HEK293 (cell line): ENCODE data around the gene EEF1AKMT3.
"Not testable (repeated sequence)": the region's sequence is repeated elsewhere in the genome, so short reads cannot be mapped to it uniquely, and the experiment has no call there.

Experiments
- CTCF ChIA-PET: fragments of 350-600 bp; formaldehyde crosslinking; extraction: SDS; loops from one replicate; lab custom pipeline; 2021; ENCODE audit warnings: antibody characterized with exemption; lab: Yijun Ruan, JAX
- POLR2A ChIA-PET: fragments of 300-600 bp; formaldehyde crosslinking; extraction: SDS; loops from one replicate; lab custom pipeline; 2020; ENCODE audit warnings: antibody characterized with exemption, inconsistent platforms; lab: Yijun Ruan, JAX
- H3K27ac ChIP-seq: fragments of 200-500 bp; sonication (Bioruptor generic); 2 replicates; pipeline ENCODE4 v1.5.1; 2014; ENCODE audit warnings: low read depth, low read length, control low read depth, inconsistent platforms; ENCODE audit errors: extremely low read depth
- H3K36me3 ChIP-seq, 2 experiments: fragments of 200-500 bp in 1 of 2; sonication (Bioruptor generic) in 1 of 2; 1 replicate in 1 of 2; 2 replicates in 1 of 2; pipeline ENCODE4 v1.5.1; 2014 to 2017; ENCODE audit warnings: inconsistent platforms in 2 of 2, low read length in 2 of 2; ENCODE audit not compliant: control insufficient read depth in 2 of 2, insufficient read depth in 1 of 2
- H3K4me1 ChIP-seq: fragments of 200-500 bp; sonication (Bioruptor generic); 2 replicates; pipeline ENCODE4 v1.5.1; 2014; ENCODE audit warnings: mild to moderate bottlenecking, low read length, inconsistent platforms; ENCODE audit not compliant: control insufficient read depth, insufficient read depth
- H3K4me3 ChIP-seq: 2 replicates; pipeline ENCODE4 v1.5.1; 2011; ENCODE audit warnings: low read depth, mild to moderate bottlenecking, control low read depth, low read length, moderate library complexity
- H3K9me3 ChIP-seq: fragments of 200-500 bp; sonication (Bioruptor generic); 2 replicates; pipeline ENCODE4 v1.5.1; 2014; ENCODE audit warnings: low read depth, low read length, inconsistent platforms; ENCODE audit not compliant: control insufficient read depth, insufficient read depth
- GFI1B ChIP-seq: fragments of 450-650 bp; formaldehyde crosslinking; IDR thresholded peaks from 2 replicates; pipeline ENCODE4 v1.5.1; 2016; ENCODE audit warnings: missing biosample characterization, missing genetic modification characterization
- RBAK ChIP-seq: fragments of 450-650 bp; formaldehyde crosslinking; IDR thresholded peaks from 2 replicates; pipeline ENCODE4 v1.5.1; 2016; ENCODE audit warnings: missing biosample characterization, missing genetic modification characterization
- SETDB1 ChIP-seq: IDR thresholded peaks from one replicate; pipeline ENCODE4 v1.6.1; 2017; ENCODE audit warnings: mild to moderate bottlenecking, low read length, moderate library complexity, mixed read lengths; ENCODE audit not compliant: insufficient read length
- TRIM28 ChIP-seq: IDR thresholded peaks from 2 replicates; pipeline ENCODE4 v1.6.1; 2011; ENCODE audit warnings: low read length, control low read depth, borderline replicate concordance
- ZBTB8A ChIP-seq: fragments of 450-650 bp; formaldehyde crosslinking; IDR thresholded peaks from 2 replicates; pipeline ENCODE4 v1.5.1; 2016; ENCODE audit warnings: missing biosample characterization, missing genetic modification characterization
- ZEB2 ChIP-seq: fragments of 450-650 bp; formaldehyde crosslinking; IDR thresholded peaks from 2 replicates; pipeline ENCODE4 v1.5.1; 2016; ENCODE audit warnings: missing biosample characterization, missing genetic modification characterization
- ZFP3 ChIP-seq: fragments of 450-650 bp; formaldehyde crosslinking; IDR thresholded peaks from 2 replicates; pipeline ENCODE4 v1.5.1; 2016; ENCODE audit warnings: low read depth, missing biosample characterization, missing genetic modification characterization
- ZFP41 ChIP-seq: fragments of 450-650 bp; formaldehyde crosslinking; IDR thresholded peaks from 2 replicates; pipeline ENCODE4 v1.5.1; 2016; ENCODE audit warnings: missing biosample characterization, missing genetic modification characterization, borderline replicate concordance
- ZNF114 ChIP-seq: fragments of 450-650 bp; formaldehyde crosslinking; IDR thresholded peaks from 2 replicates; pipeline ENCODE4 v1.5.0; 2017; ENCODE audit warnings: missing biosample characterization, missing genetic modification characterization
- ZNF175 ChIP-seq: fragments of 450-650 bp; formaldehyde crosslinking; IDR thresholded peaks from 2 replicates; pipeline ENCODE4 v1.5.1; 2016; ENCODE audit warnings: missing biosample characterization, missing genetic modification characterization
- ZNF184 ChIP-seq: fragments of 450-650 bp; IDR thresholded peaks from 2 replicates; pipeline ENCODE4 v1.5.1; 2018; ENCODE audit warnings: missing biosample characterization, mild to moderate bottlenecking, missing genetic modification characterization
- ZNF19 ChIP-seq: fragments of 450-650 bp; formaldehyde crosslinking; IDR thresholded peaks from 2 replicates; pipeline ENCODE4; 2016; ENCODE audit warnings: missing biosample characterization, missing genetic modification characterization, low read depth
- ZNF324 ChIP-seq: fragments of 450-650 bp; formaldehyde crosslinking; IDR thresholded peaks from 2 replicates; pipeline ENCODE4 v1.5.1; 2016; ENCODE audit warnings: missing biosample characterization, missing genetic modification characterization
- ZNF544 ChIP-seq: fragments of 450-650 bp; formaldehyde crosslinking; IDR thresholded peaks from 2 replicates; pipeline ENCODE4 v1.5.0; 2017; ENCODE audit warnings: missing biosample characterization, missing genetic modification characterization
- ZNF558 ChIP-seq: fragments of 450-650 bp; formaldehyde crosslinking; IDR thresholded peaks from 2 replicates; pipeline ENCODE4 v1.5.1; 2016; ENCODE audit warnings: missing biosample characterization, missing genetic modification characterization
- ZNF623 ChIP-seq: fragments of 450-650 bp; formaldehyde crosslinking; IDR thresholded peaks from 2 replicates; pipeline ENCODE4 v1.5.1; 2016; ENCODE audit warnings: missing biosample characterization, missing genetic modification characterization
- ZNF654 ChIP-seq: fragments of 450-650 bp; formaldehyde crosslinking; IDR thresholded peaks from 2 replicates; pipeline ENCODE4 v1.5.1; 2016; ENCODE audit warnings: low read depth, missing biosample characterization, missing genetic modification characterization
- ZNF660 ChIP-seq: fragments of 450-650 bp; IDR thresholded peaks from 2 replicates; pipeline ENCODE4 v1.5.1; 2018; ENCODE audit warnings: missing biosample characterization, mild to moderate bottlenecking, missing genetic modification characterization
- ZNF76 ChIP-seq: fragments of 450-650 bp; formaldehyde crosslinking; IDR thresholded peaks from 2 replicates; pipeline ENCODE4; 2016; ENCODE audit warnings: low read depth, missing biosample characterization, missing genetic modification characterization, borderline replicate concordance
- ZSCAN30 ChIP-seq: fragments of 450-650 bp; IDR thresholded peaks from 2 replicates; pipeline ENCODE4 v1.5.1; 2018; ENCODE audit warnings: missing biosample characterization, mild to moderate bottlenecking, missing genetic modification characterization, moderate library complexity
- TF ChIP-seq, protein P1 (sequence below): fragments of 450-650 bp; formaldehyde crosslinking; IDR thresholded peaks from 2 replicates; pipeline ENCODE4 v1.5.1; 2017; ENCODE audit warnings: missing biosample characterization, missing genetic modification characterization
- TF ChIP-seq, protein P2 (sequence below): fragments of 450-650 bp; formaldehyde crosslinking; IDR thresholded peaks from 2 replicates; pipeline ENCODE4 v1.5.1; 2016; ENCODE audit warnings: missing biosample characterization, missing genetic modification characterization, low read depth
- TF ChIP-seq, protein P3 (sequence below): fragments of 450-650 bp; formaldehyde crosslinking; IDR thresholded peaks from 2 replicates; pipeline ENCODE4 v1.5.1; 2016; ENCODE audit warnings: missing biosample characterization, missing genetic modification characterization
- TF ChIP-seq, protein P4 (sequence below): fragments of 450-650 bp; formaldehyde crosslinking; IDR thresholded peaks from 2 replicates; pipeline ENCODE4 v1.5.1; 2017; ENCODE audit warnings: missing biosample characterization, mild to moderate bottlenecking, missing genetic modification characterization, moderate library complexity
- TF ChIP-seq, protein P5 (sequence below): fragments of 450-650 bp; IDR thresholded peaks from 2 replicates; pipeline ENCODE4 v1.5.1; 2018; ENCODE audit warnings: missing biosample characterization, mild to moderate bottlenecking, missing genetic modification characterization

Gene EEF1AKMT3

DNA sequence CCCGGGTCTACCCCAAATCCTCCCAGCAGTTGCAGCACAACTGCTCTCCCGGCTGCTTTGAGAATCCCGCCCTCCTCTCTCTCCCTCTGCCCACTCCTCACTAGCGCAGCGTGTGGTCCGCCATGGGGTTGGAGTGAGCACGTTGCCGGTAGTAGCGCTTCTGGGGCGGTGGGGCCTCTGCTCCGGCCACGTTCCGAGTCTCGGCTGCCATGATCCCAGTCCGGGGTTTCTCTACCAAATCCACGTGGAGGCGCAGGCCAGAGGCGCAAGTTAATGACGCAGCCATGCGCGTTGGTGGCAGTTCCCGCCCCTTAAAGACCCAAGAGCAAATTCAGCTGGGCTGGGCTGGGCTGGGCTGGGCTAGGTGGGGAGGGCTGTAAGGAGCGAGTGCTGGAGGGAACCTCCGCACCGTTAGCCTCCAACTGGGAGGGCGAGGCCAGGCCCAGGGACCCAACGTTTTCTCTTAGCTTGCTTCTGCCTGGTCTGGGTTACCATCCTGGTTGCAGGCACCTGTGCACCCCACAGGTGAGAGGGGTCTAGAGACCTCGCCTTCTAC lies 463 bp upstream of the EEF1AKMT3 start, which contains the start of gene METTL1 (continued):
- TF ChIP-seq ZFP3 (tag by site-specific recombination) (no peak), ZNF660 (peak; percentile 90), ZFP41 (tag by site-specific recombination) (no peak), RBAK (no peak), ZNF114 (no peak), ZEB2 (tag by site-specific recombination) (peak; percentile 97), ZNF324 (tag by site-specific recombination) (peak; percentile 94; the same call in 1 of the 2 replicates), SETDB1 (no peak), ZNF76 (tag by site-specific recombination) (peak; percentile 85), ZSCAN30 (tag by site-specific recombination) (peak; percentile 56)
- TF ChIP-seq, protein P1, sequence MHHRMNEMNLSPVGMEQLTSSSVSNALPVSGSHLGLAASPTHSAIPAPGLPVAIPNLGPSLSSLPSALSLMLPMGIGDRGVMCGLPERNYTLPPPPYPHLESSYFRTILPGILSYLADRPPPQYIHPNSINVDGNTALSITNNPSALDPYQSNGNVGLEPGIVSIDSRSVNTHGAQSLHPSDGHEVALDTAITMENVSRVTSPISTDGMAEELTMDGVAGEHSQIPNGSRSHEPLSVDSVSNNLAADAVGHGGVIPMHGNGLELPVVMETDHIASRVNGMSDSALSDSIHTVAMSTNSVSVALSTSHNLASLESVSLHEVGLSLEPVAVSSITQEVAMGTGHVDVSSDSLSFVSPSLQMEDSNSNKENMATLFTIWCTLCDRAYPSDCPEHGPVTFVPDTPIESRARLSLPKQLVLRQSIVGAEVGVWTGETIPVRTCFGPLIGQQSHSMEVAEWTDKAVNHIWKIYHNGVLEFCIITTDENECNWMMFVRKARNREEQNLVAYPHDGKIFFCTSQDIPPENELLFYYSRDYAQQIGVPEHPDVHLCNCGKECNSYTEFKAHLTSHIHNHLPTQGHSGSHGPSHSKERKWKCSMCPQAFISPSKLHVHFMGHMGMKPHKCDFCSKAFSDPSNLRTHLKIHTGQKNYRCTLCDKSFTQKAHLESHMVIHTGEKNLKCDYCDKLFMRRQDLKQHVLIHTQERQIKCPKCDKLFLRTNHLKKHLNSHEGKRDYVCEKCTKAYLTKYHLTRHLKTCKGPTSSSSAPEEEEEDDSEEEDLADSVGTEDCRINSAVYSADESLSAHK = peak; percentile 57
- TF ChIP-seq, protein P2, sequence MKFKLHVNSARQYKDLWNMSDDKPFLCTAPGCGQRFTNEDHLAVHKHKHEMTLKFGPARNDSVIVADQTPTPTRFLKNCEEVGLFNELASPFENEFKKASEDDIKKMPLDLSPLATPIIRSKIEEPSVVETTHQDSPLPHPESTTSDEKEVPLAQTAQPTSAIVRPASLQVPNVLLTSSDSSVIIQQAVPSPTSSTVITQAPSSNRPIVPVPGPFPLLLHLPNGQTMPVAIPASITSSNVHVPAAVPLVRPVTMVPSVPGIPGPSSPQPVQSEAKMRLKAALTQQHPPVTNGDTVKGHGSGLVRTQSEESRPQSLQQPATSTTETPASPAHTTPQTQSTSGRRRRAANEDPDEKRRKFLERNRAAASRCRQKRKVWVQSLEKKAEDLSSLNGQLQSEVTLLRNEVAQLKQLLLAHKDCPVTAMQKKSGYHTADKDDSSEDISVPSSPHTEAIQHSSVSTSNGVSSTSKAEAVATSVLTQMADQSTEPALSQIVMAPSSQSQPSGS (tag by site-specific recombination) = peak; percentile 6; the same call in 1 of the 2 replicates

DNA sequence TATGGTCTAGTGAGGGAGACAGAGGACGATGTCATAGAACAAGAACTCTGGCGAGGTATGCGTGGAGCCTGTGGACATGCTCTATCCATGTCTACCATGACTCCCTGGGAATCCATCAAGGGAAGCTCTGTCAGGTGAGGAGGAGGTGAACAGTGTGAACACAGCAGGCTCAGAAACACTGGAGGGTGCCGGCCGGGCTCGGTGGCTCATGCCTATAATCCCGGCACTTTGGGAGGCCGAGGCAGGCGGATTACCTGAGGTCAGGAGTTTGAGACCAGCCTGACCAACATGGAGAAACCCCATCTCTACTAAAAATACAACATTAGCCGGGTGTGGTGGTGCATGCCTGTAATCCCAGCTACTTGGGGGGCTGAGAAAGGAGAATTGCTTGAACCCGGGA lies 2.2 kb downstream of the EEF1AKMT3 start:
- CTCF ChIA-PET = interaction anchor here (1.3 to 1.8 kb wide), 4 partner anchors 8 to 18 kb away, joined by 3 to 9 read pairs (median 4); partner anchors contain the start of gene TSFM
- H3K9me3 ChIP-seq, H3K4me3 ChIP-seq, POLR2A ChIA-PET, H3K4me1 ChIP-seq, H3K27ac ChIP-seq: not testable (repeated sequence)
- H3K36me3 ChIP-seq = peaks cover 5 to 32% of the 10 kb centered on the region in 2 experiments; a peak in 2 of 3 replicates

DNA sequence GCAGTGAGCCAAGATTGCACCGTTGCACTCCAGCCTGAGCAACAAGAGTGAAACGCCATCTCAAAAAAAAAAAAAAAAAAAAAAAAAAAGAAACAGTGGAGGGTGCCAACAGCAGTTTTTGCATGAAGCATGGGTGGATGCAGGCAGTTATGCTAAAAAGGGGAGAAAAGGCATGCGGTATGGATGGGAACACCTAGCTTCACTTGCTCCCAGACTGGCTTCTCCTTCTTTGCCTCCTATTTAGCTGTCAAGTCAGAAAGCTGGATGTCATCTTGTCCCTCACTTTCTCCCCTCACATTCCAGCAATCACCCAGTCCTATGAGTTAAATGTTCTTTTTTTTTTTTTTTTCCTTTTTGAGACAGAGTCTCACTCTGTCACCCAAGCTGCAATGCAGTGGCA lies 2.6 kb downstream of the EEF1AKMT3 start:
- CTCF ChIA-PET = interaction anchor here (1.0 to 1.8 kb wide), 5 partner anchors 8 to 18 kb away, joined by 3 to 9 read pairs (median 4); partner anchors contain the start of gene TSFM
- no peaks in the 10 kb centered on the region for H3K9me3 ChIP-seq
- POLR2A ChIA-PET = no interaction called here
- H3K4me3 ChIP-seq = no peak overlapping the region
- no peak overlapping the region for H3K27ac ChIP-seq
- H3K36me3 ChIP-seq = peaks cover 5 to 32% of the 10 kb centered on the region in 2 experiments; a peak in 2 of 3 replicates
- H3K4me1 ChIP-seq = 0 out of 2 replicates have a peak, but pooled peaks cover 6% of the 10 kb centered on the region
- TF ChIP-seq ZNF19 (no peak), ZBTB8A (tag by site-specific recombination) (no peak), TRIM28 (no peak), ZNF558 (tag by site-specific recombination) (no peak), ZNF175 (tag by site-specific recombination) (no peak), ZNF654 (tag by site-specific recombination) (no peak), ZNF623 (no peak), GFI1B (tag by site-specific recombination) (no peak), ZNF544 (no peak), ZNF184 (tag by site-specific recombination) (no peak)
- TF ChIP-seq, protein P3, sequence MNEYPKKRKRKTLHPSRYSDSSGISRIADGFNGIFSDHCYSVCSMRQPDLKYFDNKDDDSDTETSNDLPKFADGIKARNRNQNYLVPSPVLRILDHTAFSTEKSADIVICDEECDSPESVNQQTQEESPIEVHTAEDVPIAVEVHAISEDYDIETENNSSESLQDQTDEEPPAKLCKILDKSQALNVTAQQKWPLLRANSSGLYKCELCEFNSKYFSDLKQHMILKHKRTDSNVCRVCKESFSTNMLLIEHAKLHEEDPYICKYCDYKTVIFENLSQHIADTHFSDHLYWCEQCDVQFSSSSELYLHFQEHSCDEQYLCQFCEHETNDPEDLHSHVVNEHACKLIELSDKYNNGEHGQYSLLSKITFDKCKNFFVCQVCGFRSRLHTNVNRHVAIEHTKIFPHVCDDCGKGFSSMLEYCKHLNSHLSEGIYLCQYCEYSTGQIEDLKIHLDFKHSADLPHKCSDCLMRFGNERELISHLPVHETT = no peak
- TF ChIP-seq, protein P4, sequence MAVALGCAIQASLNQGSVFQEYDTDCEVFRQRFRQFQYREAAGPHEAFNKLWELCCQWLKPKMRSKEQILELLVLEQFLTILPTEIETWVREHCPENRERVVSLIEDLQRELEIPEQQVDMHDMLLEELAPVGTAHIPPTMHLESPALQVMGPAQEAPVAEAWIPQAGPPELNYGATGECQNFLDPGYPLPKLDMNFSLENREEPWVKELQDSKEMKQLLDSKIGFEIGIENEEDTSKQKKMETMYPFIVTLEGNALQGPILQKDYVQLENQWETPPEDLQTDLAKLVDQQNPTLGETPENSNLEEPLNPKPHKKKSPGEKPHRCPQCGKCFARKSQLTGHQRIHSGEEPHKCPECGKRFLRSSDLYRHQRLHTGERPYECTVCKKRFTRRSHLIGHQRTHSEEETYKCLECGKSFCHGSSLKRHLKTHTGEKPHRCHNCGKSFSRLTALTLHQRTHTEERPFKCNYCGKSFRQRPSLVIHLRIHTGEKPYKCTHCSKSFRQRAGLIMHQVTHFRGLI (tag by site-specific recombination) = no peak
- TF ChIP-seq, protein P5, sequence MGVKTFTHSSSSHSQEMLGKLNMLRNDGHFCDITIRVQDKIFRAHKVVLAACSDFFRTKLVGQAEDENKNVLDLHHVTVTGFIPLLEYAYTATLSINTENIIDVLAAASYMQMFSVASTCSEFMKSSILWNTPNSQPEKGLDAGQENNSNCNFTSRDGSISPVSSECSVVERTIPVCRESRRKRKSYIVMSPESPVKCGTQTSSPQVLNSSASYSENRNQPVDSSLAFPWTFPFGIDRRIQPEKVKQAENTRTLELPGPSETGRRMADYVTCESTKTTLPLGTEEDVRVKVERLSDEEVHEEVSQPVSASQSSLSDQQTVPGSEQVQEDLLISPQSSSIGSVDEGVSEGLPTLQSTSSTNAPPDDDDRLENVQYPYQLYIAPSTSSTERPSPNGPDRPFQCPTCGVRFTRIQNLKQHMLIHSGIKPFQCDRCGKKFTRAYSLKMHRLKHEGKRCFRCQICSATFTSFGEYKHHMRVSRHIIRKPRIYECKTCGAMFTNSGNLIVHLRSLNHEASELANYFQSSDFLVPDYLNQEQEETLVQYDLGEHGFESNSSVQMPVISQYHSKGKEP (tag by site-specific recombination) = no peak
